SU-DHL-6 (cell line): ENCODE data around the gene SPOCK1.

Experiments used
- H2AFZ ChIP-seq: fragments of 200-600 bp; sonication (generic); 2 replicates; pipeline ENCODE4 v1.6.1; 2014; ENCODE audit warnings: low read depth, mild to moderate bottlenecking, moderate library complexity, mixed read lengths, antibody characterized with exemption, low read length; ENCODE audit not compliant: severe bottlenecking
- H3F3A ChIP-seq: fragments of 200-600 bp; shearing (Covaris generic); 2 replicates; pipeline ENCODE4 v1.6.0; 2016; ENCODE audit warnings: antibody characterized with exemption, mild to moderate bottlenecking; ENCODE audit not compliant: insufficient read depth
- H3K27ac ChIP-seq: fragments of 200-600 bp; sonication (generic); 2 replicates; pipeline ENCODE4 v1.5.1; 2016; ENCODE audit warnings: low read depth, mild to moderate bottlenecking, low read length, moderate library complexity, mixed read lengths
- H3K27me3 ChIP-seq: fragments of 200-600 bp; sonication (generic), shearing (Covaris generic); 2 replicates; pipeline ENCODE4 v1.6.0; 2014; ENCODE audit warnings: mild to moderate bottlenecking, low read length
- H3K36me3 ChIP-seq: fragments of 200-600 bp; sonication (generic); 2 replicates; pipeline ENCODE4 v1.6.1; 2014; ENCODE audit warnings: mild to moderate bottlenecking, low read length, mixed read lengths
- H3K4me2 ChIP-seq: fragments of 300-600, 200-600 bp; shearing (Covaris generic), sonication (generic); 2 replicates; pipeline ENCODE4 v1.6.0; 2014; ENCODE audit warnings: low read length, low read depth, mild to moderate bottlenecking; ENCODE audit not compliant: poor library complexity, severe bottlenecking
- H3K4me3 ChIP-seq: fragments of 200-600 bp; sonication (generic); 2 replicates; pipeline ENCODE4 v1.5.1; 2014; ENCODE audit warnings: antibody characterized with exemption, low read length, mild to moderate bottlenecking, mixed read lengths; ENCODE audit not compliant: insufficient read depth, poor library complexity, severe bottlenecking
- H3K79me2 ChIP-seq: fragments of 200-600 bp; sonication (generic); 2 replicates; pipeline ENCODE4 v1.6.1; 2014; ENCODE audit warnings: mild to moderate bottlenecking, low read length, moderate library complexity; ENCODE audit not compliant: insufficient read depth
- H3K9ac ChIP-seq: fragments of 200-600 bp; sonication (generic); 2 replicates; pipeline ENCODE4 v1.7.0; 2014; ENCODE audit warnings: mild to moderate bottlenecking, low read length
- H3K9me2 ChIP-seq: fragments of 200-600 bp; sonication (generic); replicated peaks from 2 replicates; pipeline ENCODE4 v1.6.1; 2014; ENCODE audit warnings: low read length; ENCODE audit not compliant: insufficient read depth
- H3K9me3 ChIP-seq: fragments of 200-600 bp; sonication (generic); 2 replicates; pipeline ENCODE4 v1.6.1; 2014; ENCODE audit warnings: low read length, mixed read lengths; ENCODE audit not compliant: insufficient read depth
- H4K20me1 ChIP-seq: fragments of 200-600 bp; sonication (generic); 2 replicates; pipeline ENCODE4 v1.6.1; 2014; ENCODE audit warnings: low read depth, mild to moderate bottlenecking, antibody characterized with exemption, low read length, moderate library complexity, mixed read lengths
- CTCF ChIP-seq: fragments of 200-600 bp; sonication (generic); IDR thresholded peaks from one replicate; pipeline ENCODE4 v1.5.1; 2017; ENCODE audit warnings: antibody characterized with exemption, mild to moderate bottlenecking, low read length, moderate library complexity; ENCODE audit not compliant: insufficient read depth, poor library complexity, severe bottlenecking
- EZH2phosphoT487 ChIP-seq: fragments of 200-600 bp; sonication (generic), shearing (Covaris generic); conservative IDR thresholded peaks from 2 replicates; pipeline ENCODE4 v1.6.1; 2018; ENCODE audit warnings: mild to moderate bottlenecking, antibody characterized with exemption, low read length, moderate library complexity, mixed read lengths

SPOCK1 gene

GRCh38 chr5:137014731-137015130, 484.4 kb downstream of the SPOCK1 start:
- H3K9me3 ChIP-seq, result no peaks in the 10 kb centered on the region

GRCh38 chr5:137010226-137010625, 488.9 kb downstream of the SPOCK1 start:
- no peaks in the 10 kb centered on the region for H4K20me1 ChIP-seq
- TF ChIP-seq CTCF, result no peak
- TF ChIP-seq EZH2phosphoT487, result no peak
- no peak overlapping the region for H3K4me3 ChIP-seq
- no peaks in the 10 kb centered on the region for H3K27me3 ChIP-seq
- H2AFZ ChIP-seq, result no peak overlapping the region
- H3K36me3 ChIP-seq, result no peaks in the 10 kb centered on the region
- no peaks in the 10 kb centered on the region for H3K79me2 ChIP-seq
- no peaks in the 10 kb centered on the region for H3K9me2 ChIP-seq
- no peak overlapping the region for H3K9ac ChIP-seq
- H3F3A ChIP-seq, result no peaks in the 10 kb centered on the region
- H3K4me2 ChIP-seq, result no peak overlapping the region
- no peak overlapping the region for H3K27ac ChIP-seq
- H3K9me3 ChIP-seq, result no peaks in the 10 kb centered on the region

More at GRCh38 chr5:137014731-137015130, 484.4 kb downstream of the SPOCK1 start:
- TF ChIP-seq EZH2phosphoT487 (no peak), CTCF (no peak)
- H3K9me2 ChIP-seq, result no peaks in the 10 kb centered on the region
- H3K79me2 ChIP-seq, result no peaks in the 10 kb centered on the region
- no peak overlapping the region for H3K27ac ChIP-seq
- H3K4me3 ChIP-seq, result no peak overlapping the region
- H3K4me2 ChIP-seq, result no peak overlapping the region
- no peaks in the 10 kb centered on the region for H3K36me3 ChIP-seq
- no peaks in the 10 kb centered on the region for H4K20me1 ChIP-seq
- no peak overlapping the region for H2AFZ ChIP-seq
- H3K27me3 ChIP-seq, result no peaks in the 10 kb centered on the region
- no peak overlapping the region for H3K9ac ChIP-seq
- H3F3A ChIP-seq, result no peaks in the 10 kb centered on the region

DNA sequence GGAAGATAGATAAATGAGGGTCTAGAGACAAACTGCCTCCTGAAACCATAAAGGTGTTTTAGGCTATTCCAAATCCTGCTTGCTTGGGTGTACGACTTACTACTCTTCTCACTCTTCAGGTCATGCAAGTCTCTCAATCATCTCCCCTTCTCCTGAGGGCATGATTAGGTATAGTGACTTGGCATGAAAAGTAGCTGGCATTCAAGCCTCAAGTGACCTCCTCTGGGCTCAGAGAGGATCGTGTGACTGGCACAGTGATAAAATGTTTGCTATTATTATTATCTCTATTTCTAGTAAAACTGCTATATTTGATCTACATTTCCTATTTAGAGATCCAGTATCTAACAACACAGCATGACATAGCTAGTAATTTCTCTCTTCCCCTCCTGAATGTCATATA, 494.8 kb downstream of the SPOCK1 start:
- no peaks in the 10 kb centered on the region for H3K36me3 ChIP-seq
- no peaks in the 10 kb centered on the region for H3K27me3 ChIP-seq
- TF ChIP-seq CTCF (no peak), EZH2phosphoT487 (no peak)

More for the DNA sequence above, 494.8 kb downstream of the SPOCK1 start:
- Histone ChIP-seq H3K27ac (no peak overlapping the region), H3K9ac (no peak overlapping the region), H3K9me3 (no peaks in the 10 kb centered on the region), H3K79me2 (no peaks in the 10 kb centered on the region), H3K9me2 (no peaks in the 10 kb centered on the region), H3F3A (no peaks in the 10 kb centered on the region), H4K20me1 (no peaks in the 10 kb centered on the region), H3K4me3 (no peak overlapping the region), H3K4me2 (no peak overlapping the region), H2AFZ (no peak overlapping the region)
